GM12801 (cell line): ENCODE results near the gene COX19.
A peak's percentile ranks its signal among the peaks of the same experiment; 100 is the strongest.

Source experiments
- CTCF ChIP-seq: IDR thresholded peaks from one replicate; pipeline ENCODE4 v1.5.1; 2011; ENCODE audit warnings: control low read depth; ENCODE audit not compliant: insufficient read length; ENCODE audit errors: extremely low read depth

COX19 gene

GRCh38 chr7:997404-998395 lies 22.4 kb upstream of the COX19 start:
- TF ChIP-seq CTCF: no peak

DNA sequence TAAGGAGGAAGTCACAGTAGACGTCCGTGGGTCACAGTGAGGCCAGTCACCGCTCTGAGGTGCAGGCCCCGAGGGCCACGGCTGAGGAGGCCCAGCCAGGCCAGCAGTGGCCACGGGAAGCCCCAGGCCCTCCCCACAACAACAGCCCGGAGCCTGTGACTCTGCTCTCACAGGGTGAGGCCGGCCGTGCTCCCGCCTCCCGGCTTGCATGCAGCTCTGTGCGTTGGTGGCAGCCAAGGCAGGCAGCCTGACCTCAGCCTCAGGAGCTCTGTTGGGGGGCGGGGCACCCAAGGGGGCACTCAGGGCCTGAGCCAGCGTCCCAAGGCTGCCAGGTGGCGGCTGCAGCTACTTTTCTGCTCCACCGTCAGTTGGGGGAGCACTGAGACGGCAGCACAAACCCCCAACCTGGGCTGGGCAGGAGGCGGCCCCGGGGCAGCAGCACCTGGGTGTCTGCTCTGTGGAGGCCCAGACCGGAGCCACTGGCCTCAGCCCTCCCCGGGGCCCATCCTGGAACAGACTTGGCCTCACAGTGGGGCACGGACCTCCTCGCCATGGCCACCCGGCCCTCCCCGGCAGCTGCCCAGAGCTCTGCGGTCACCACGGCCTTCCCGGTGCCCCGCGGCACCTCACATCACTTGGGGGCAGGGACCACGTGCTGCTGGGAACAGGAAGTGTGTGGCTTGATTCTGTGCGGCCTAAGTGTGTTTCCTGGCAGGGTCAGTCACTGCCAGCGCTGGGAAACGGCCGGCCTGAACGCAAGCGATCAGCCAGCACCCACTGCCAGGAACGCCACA lies 20.9 kb upstream of the COX19 start:
- TF ChIP-seq CTCF: no peak

- no peak for TF ChIP-seq CTCF
Measured at GRCh38 chr7:995571-995970, 20.2 kb upstream of the COX19 start.

DNA sequence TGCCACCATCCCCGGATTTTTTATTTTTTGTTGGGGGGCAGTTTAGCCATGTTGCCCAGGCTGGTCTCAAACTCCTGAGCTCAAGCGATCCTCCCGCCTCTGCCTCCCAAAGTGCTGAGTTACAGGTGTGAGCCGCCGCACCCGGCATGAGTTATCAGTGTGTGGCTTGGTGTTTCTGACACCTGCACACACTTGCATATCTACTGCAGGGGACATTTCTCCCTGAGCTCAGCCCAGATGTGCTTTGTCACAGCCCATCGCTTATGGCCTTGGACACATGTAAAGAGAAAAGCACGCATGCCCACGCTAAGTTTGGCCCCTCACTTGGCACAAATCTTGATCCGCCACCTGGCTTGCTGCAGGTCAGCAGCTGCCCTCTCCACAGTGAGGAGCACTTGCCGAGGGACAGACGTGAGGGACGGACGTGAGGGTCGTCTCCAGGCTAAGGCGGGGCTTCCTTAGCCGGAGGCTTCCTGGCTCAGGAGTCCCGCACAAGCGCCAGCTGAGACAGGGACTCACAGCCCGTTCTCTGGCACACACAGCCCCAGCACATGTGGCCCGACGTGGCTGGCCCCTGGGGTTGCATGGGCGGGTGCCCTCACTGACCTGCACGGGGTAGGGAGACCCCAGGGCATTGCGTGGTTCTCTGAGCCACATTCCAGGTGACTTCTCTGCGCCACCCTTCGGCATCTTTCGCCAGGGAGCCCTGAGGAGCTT lies 19.4 kb upstream of the COX19 start:
- no peak for TF ChIP-seq CTCF

- peak; percentile 44 for TF ChIP-seq CTCF
Measured at GRCh38 chr7:992709-993607, 17.6 kb upstream of the COX19 start.

DNA sequence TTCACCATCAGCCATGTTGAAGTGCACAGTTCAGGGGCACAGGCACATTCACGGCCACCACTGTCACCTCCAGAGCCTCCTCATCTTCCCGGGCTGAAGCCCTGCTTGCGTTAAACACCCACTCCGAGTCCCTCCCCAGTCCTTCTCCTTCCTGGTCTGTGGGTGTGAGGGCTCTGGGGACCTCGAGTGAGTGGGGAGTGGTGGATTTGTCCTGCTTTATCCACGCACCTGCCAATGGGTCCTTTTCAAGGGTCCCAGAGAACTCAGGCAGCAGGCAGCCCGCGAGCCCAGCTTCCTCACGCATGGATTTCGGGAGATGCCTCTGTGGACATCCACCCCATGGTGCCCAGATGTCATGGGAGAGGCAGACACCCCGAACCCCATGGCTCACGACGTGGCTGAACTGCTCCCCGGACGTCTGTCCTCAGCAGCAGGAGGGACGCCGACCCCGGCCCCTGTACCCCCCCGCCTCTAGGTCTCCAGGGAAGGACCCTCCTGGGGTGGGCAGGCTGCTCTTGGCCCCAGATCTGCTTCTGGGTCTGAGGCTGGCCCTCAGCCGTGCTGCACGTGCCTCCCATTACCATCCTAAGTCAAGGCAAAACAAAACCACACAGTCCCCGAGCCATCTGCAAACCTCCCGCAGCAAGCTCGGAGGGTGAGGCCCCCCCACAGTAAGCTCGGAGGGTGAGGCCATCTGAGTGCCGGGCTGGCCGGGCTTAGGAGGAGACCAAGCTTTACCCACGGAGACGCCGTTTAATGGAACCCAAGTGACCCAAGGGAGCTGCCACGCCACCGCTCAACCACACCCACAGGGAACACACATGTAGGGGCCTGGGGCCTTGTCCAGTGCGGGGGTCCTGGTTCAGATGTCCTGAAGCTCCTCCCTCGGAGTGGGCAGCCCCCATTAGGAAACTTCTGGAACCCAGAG lies 16.6 kb upstream of the COX19 start:
- no peak for TF ChIP-seq CTCF
